ENCODE measurements around the gene FRMD8. TPM values are rescaled to one million over a fixed set of nuclear protein-coding genes. Genes with fewer than 3 reads are reported as not detected.

Gene FRMD8
- total RNA-seq, 1 experiment from 2014 or later: 22.7 TPM

DNA sequence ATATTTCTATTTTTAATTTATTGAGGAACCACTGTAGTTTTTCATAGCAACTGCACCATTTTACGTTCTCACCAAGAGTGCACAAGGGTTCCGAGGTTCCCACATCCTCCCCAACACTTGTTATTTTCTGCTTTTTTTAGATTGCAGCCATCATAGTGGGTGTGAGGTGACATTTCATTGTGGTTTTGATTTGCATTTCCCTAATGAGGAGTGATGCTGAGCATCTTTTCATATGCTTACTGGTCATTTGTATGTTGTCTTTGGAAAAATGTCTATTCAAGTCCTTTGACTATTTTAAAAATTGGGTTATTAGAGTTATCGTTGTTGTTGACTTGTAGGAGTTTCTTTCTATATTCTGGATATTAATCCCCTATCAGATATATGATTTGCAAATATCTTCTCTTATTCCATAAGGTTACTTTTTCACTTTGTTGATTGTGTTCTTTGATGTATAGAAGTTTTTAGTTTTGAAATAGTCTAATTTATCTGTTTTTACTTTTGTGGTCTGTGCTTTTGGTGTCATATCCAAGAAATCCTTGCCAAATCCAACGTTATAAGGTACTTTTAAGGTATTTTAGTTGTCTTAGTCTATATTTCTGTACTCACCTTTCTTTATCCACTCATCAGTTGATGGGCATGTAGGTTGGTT, 45.1 kb downstream of the FRMD8 start:
- no peak overlapping the region for H3K27ac Mint-ChIP-seq
- H3K4me1 Mint-ChIP-seq: peaks cover 31 to 32% of the 10 kb centered on the region in 2 experiments

More for the DNA sequence above, 45.1 kb downstream of the FRMD8 start:
- no peaks in the 10 kb centered on the region for H3K27me3 ChIP-seq (ENCODE audit: insufficient read depth, low read length)
- H2AK5ac ChIP-seq (ENCODE audit: insufficient read length, low read length): no peak overlapping the region
- no peak overlapping the region for H4K8ac ChIP-seq (replicated peaks; ENCODE audit: insufficient read length, low read depth, low read length)
- H4K91ac ChIP-seq (ENCODE audit: insufficient read length, low read depth, low read length): no peak overlapping the region
- H2AFZ ChIP-seq (ENCODE audit: low read length): no peak overlapping the region
- no peak overlapping the region for H3K4me2 ChIP-seq (ENCODE audit: insufficient read depth, insufficient read length, low read length)
- H4K5ac ChIP-seq (ENCODE audit: insufficient read length, low read depth, low read length): no peak overlapping the region
- Mint-ChIP-seq H3K9me3 (no peaks in the 10 kb centered on the region), H3K36me3 (ENCODE audit: insufficient read depth in 1 of 3, low read depth in 3 of 3) (no peaks in the 10 kb centered on the region), H3K27me3 (ENCODE audit: low read depth) (no peaks in the 10 kb centered on the region), H3K4me3 (no peak overlapping the region)
- H3K23me2 ChIP-seq (ENCODE audit: insufficient read length, low read depth, low read length, poor library complexity, severe bottlenecking): no peaks in the 10 kb centered on the region
- TF ChIP-seq, protein P1, sequence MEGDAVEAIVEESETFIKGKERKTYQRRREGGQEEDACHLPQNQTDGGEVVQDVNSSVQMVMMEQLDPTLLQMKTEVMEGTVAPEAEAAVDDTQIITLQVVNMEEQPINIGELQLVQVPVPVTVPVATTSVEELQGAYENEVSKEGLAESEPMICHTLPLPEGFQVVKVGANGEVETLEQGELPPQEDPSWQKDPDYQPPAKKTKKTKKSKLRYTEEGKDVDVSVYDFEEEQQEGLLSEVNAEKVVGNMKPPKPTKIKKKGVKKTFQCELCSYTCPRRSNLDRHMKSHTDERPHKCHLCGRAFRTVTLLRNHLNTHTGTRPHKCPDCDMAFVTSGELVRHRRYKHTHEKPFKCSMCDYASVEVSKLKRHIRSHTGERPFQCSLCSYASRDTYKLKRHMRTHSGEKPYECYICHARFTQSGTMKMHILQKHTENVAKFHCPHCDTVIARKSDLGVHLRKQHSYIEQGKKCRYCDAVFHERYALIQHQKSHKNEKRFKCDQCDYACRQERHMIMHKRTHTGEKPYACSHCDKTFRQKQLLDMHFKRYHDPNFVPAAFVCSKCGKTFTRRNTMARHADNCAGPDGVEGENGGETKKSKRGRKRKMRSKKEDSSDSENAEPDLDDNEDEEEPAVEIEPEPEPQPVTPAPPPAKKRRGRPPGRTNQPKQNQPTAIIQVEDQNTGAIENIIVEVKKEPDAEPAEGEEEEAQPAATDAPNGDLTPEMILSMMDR (conservative IDR thresholded peaks at IDR 0.05): no peak
- H3K23ac ChIP-seq (ENCODE audit: insufficient read length, low read depth, low read length): no peak overlapping the region
- DNase-seq: no peak
- H4K20me1 ChIP-seq (ENCODE audit: control insufficient read depth, insufficient read depth, insufficient read length): no peaks in the 10 kb centered on the region
- no peak overlapping the region for H3K14ac ChIP-seq (ENCODE audit: insufficient read depth, low read length)
- no peak overlapping the region for H3K4ac ChIP-seq (ENCODE audit: low read depth, low read length)
- no peak overlapping the region for H3T11ph ChIP-seq (ENCODE audit: low read length)
- no peak overlapping the region for H2BK12ac ChIP-seq (ENCODE audit: insufficient read length, low read depth, low read length)
- H3K27ac ChIP-seq (ENCODE audit: insufficient read length, low read depth, low read length): no peak overlapping the region
- no peak overlapping the region for H2BK15ac ChIP-seq (ENCODE audit: low read depth, low read length)
- H3K9ac ChIP-seq (ENCODE audit: extremely low read depth, insufficient read length, low read length): no peak overlapping the region
- H2BK5ac ChIP-seq (ENCODE audit: insufficient read length, low read length): no peak overlapping the region
- H3K56ac ChIP-seq (ENCODE audit: insufficient read length, low read depth, low read length): no peak overlapping the region
- H3K4me1 ChIP-seq (ENCODE audit: insufficient read depth, low read length): peaks cover 9% of the 10 kb centered on the region; the same call in 1 of the 2 replicates
- no peak overlapping the region for H2BK20ac ChIP-seq (ENCODE audit: low read depth, low read length, poor library complexity, severe bottlenecking)
- no peaks in the 10 kb centered on the region; the same call in 1 of the 2 replicates for H3K79me2 ChIP-seq (ENCODE audit: insufficient read depth, low read length)
- H3K9me3 ChIP-seq (ENCODE audit: control insufficient read depth, low read depth, low read length): no peaks in the 10 kb centered on the region
- H3K18ac ChIP-seq (ENCODE audit: insufficient read length, low read depth, low read length): no peak overlapping the region
- H2BK120ac ChIP-seq (ENCODE audit: low read depth, low read length, poor library complexity, severe bottlenecking): no peak overlapping the region
- H3K79me1 ChIP-seq (ENCODE audit: insufficient read depth, low read depth, low read length, poor library complexity, severe bottlenecking): no peaks in the 10 kb centered on the region
- whole genome bisulfite sequencing (ENCODE audit: extremely low coverage, insufficient read length, low lambda C conversion rate): no CpG with 5 or more reads among the region's 4 CpGs

Measured in H9 (cell line).